GM10847 (cell line): ENCODE measurements around the gene NDUFAB1.

ENCODE experiments used
- POLR2A ChIP-seq: IDR thresholded peaks from 2 replicates; pipeline ENCODE4 v1.6.1; 2011; ENCODE audit not compliant: insufficient read length; ENCODE audit errors: extremely low read depth

NDUFAB1 gene

GRCh38 chr16:23534868-23535860, 61.0 kb downstream of the NDUFAB1 start:
- TF ChIP-seq POLR2A: no peak

DNA sequence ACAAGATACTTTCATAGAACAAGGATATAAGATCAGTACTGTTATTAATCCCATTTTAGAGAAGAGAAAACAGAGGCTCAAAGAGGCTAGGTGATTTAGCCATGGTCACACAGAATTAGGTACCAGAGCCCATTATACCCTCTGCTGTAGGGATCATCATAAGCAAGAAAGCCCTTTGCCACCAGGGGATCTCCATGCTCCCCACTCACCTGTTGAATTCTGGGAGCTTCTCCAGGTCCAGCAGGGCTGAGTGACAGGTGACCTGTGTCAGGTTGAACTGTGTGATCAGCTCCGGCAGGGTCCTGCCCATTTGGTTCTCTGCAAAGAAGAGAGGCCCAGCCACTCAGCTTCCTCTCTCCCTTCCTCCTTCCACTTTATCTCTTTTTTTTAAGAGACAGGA, 63.7 kb downstream of the NDUFAB1 start:
- TF ChIP-seq POLR2A: no peak
